GM19372 (cell line): Measurements from ENCODE around the gene GSN.

Experiments
- ATAC-seq: cut with Tn5 transposase; IDR thresholded peaks from one replicate; pipeline ENCODE4 v1.9.1; 2021; ENCODE audit warnings: mild to moderate bottlenecking, low read depth, moderate library complexity; ENCODE audit not compliant: unreplicated experiment

GSN gene

GRCh38 chr9:121300283-121301119 lies 32.5 kb downstream of the GSN start:
- ATAC-seq: no peak

- ATAC-seq: no peak
Observed at GRCh38 chr9:121301881-121302286, 33.9 kb downstream of the GSN start.

- no peak for ATAC-seq
Observed at GRCh38 chr9:121302341-121302740, 34.4 kb downstream of the GSN start.

- ATAC-seq: no peak
Observed at GRCh38 chr9:121302786-121303185, 34.8 kb downstream of the GSN start.

GRCh38 chr9:121303456-121304451 lies 35.8 kb downstream of the GSN start:
- ATAC-seq: no peak

- ATAC-seq: no peak
Observed at GRCh38 chr9:121304707-121305106, 36.7 kb downstream of the GSN start.

GRCh38 chr9:121305269-121305994 lies 37.5 kb downstream of the GSN start:
- no peak for ATAC-seq

- no peak for ATAC-seq
Observed at GRCh38 chr9:121307976-121308375, 40.0 kb downstream of the GSN start.

GRCh38 chr9:121308765-121309164 lies 40.8 kb downstream of the GSN start:
- ATAC-seq: no peak

GRCh38 chr9:121309171-121309570 lies 41.2 kb downstream of the GSN start:
- ATAC-seq: no peak

- no peak for ATAC-seq
Observed at GRCh38 chr9:121309833-121310425, 42.0 kb downstream of the GSN start.

- no peak for ATAC-seq
Observed at GRCh38 chr9:121310571-121310970, 42.6 kb downstream of the GSN start.

GRCh38 chr9:121312169-121312568 lies 44.2 kb downstream of the GSN start:
- ATAC-seq: no peak

- no peak for ATAC-seq
Observed at GRCh38 chr9:121313458-121314152, 45.6 kb downstream of the GSN start.

- ATAC-seq: no peak
Observed at GRCh38 chr9:121316378-121316777, 48.4 kb downstream of the GSN start.

- ATAC-seq: no peak
Observed at GRCh38 chr9:121316852-121317373, 49.0 kb downstream of the GSN start.

- no peak for ATAC-seq
Observed at GRCh38 chr9:121317737-121318630, 50.0 kb downstream of the GSN start.

GRCh38 chr9:121318631-121319382 lies 50.8 kb downstream of the GSN start:
- no peak for ATAC-seq
